ENCODE data around the gene HOMER3. TPM values are rescaled to one million over a fixed set of nuclear protein-coding genes. Genes with fewer than 3 reads are reported as not detected.
A peak's percentile ranks its signal among the peaks of the same experiment; 100 is the strongest.

Gene HOMER3
- total RNA-seq, 1 experiment from 2014 or later: 20.2 TPM

DNA sequence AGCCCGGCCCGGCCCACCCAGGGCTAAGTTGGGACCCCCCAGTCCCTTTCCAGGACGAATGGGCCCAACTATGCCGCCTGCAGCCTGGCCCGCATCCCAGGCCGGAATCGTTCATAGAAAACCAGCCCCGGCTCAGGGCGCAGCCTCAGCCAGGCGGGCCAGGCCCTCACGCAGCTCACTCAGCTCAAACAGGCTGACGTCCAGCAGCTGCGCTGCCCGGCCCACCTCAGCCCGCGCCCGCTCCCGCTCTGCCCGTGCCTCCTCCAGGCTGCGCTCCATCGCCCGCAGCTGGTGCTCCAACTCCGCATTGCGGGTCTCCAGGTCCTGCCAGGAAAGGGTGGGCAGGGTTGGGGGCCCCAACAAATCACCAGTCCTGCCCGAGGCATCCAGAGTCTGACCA, 11.7 kb downstream of the HOMER3 start:
- intact Hi-C loops (cut with micrococcal nuclease; ENCODE audit: unreplicated experiment): no loop called here
- H3K9me3 Mint-ChIP-seq (ENCODE audit: low read depth, unreplicated experiment): no peaks in the 10 kb centered on the region
- H3K36me3 Mint-ChIP-seq (ENCODE audit: insufficient read depth, unreplicated experiment): peaks cover 37% of the 10 kb centered on the region
- CTCF ChIA-PET: no interaction called here
- no peak overlapping the region for H3K27ac Mint-ChIP-seq (ENCODE audit: unreplicated experiment)
- H3K27me3 Mint-ChIP-seq (ENCODE audit: unreplicated experiment): no peaks in the 10 kb centered on the region
- DNase-seq: no peak
- H3K4me3 Mint-ChIP-seq (ENCODE audit: low read depth, unreplicated experiment): no peak overlapping the region
- TF ChIP-seq, protein P1, sequence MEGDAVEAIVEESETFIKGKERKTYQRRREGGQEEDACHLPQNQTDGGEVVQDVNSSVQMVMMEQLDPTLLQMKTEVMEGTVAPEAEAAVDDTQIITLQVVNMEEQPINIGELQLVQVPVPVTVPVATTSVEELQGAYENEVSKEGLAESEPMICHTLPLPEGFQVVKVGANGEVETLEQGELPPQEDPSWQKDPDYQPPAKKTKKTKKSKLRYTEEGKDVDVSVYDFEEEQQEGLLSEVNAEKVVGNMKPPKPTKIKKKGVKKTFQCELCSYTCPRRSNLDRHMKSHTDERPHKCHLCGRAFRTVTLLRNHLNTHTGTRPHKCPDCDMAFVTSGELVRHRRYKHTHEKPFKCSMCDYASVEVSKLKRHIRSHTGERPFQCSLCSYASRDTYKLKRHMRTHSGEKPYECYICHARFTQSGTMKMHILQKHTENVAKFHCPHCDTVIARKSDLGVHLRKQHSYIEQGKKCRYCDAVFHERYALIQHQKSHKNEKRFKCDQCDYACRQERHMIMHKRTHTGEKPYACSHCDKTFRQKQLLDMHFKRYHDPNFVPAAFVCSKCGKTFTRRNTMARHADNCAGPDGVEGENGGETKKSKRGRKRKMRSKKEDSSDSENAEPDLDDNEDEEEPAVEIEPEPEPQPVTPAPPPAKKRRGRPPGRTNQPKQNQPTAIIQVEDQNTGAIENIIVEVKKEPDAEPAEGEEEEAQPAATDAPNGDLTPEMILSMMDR (IDR thresholded peaks at IDR 0.05; ENCODE audit: unreplicated experiment): no peak
- BruUV-seq (replicated peaks): no TSS peak
- no peaks in the 10 kb centered on the region for H3K4me1 Mint-ChIP-seq (ENCODE audit: low read depth, unreplicated experiment)

DNA sequence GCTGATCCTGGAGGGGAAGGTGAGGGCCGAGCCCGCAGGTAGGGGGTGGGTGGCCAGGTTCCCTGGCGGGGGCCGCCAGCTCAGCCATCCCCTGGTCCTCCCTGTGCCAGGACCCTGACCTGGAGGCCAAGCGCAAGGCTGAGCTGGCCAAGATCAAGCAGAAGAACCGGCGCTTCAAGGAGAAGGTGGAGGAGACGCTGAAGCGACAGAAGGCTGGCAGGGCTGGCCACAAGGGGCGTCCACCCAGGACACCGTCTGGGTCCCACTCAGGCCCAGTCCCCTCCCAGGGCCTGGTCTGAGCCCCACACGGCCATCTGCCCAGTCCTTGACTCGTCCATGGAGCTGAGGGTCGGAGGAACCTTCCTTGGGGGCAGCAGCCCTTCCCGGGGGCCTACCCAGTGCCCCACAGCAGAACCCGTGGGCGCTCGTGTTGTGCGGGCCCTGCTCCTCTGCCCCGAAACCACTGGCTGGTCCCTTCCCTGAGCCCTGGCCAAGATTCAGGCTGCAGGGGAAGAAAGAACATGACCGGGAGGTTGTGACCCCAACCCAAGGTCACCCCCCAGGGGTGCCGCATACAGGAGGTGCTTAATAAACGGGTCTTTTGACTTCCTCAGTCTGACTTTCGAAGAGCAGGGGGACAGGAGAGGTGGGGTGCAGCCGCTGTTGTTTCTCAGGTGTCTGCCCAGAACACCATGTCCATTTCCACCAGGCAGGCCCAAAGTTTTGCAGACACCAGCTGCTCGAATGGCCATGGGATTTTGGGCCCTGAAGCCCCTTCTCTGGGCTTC, 12.8 kb downstream of the HOMER3 start:
- TF ChIP-seq, protein P1 (IDR thresholded peaks at IDR 0.05; ENCODE audit: unreplicated experiment): no peak
- Mint-ChIP-seq H3K27ac (ENCODE audit: unreplicated experiment) (no peak overlapping the region), H3K4me3 (ENCODE audit: low read depth, unreplicated experiment) (no peak overlapping the region), H3K36me3 (ENCODE audit: insufficient read depth, unreplicated experiment) (peaks cover 40% of the 10 kb centered on the region), H3K9me3 (ENCODE audit: low read depth, unreplicated experiment) (no peaks in the 10 kb centered on the region), H3K4me1 (ENCODE audit: low read depth, unreplicated experiment) (no peaks in the 10 kb centered on the region), H3K27me3 (ENCODE audit: unreplicated experiment) (no peaks in the 10 kb centered on the region)
- no peak for DNase-seq
- CTCF ChIA-PET: interaction anchor here (0.6 kb wide), 1 partner anchor 377 kb away, joined by 6 read pairs; no protein-coding TSS in a partner anchor
- TSS peak; percentile 13 for BruUV-seq (replicated peaks)
- intact Hi-C loops (cut with micrococcal nuclease; ENCODE audit: unreplicated experiment): no loop called here

DNA sequence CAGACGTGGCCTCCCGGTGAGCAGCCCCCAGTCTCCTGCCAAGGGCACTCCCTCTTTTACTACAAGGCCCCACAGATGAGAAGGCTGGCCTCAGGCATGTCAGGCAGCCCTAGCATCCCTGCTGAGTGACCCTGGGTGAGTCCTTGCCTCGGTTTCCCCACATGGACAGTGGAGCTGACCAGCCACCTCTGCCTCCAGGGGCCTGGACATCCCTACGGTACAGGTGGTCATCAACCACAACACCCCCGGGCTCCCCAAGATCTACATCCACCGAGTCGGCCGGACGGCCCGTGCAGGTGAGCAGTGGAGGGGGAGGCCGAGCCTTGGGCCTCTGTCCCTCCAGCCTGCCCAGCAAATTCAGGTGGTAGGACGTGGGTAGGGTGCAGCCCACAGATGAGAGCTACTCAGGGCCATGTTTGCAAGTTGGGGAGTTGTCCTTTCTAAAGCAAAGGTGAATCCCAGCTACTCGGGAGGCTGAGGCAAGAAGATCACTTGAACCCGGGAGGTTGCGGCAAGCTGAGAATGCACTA, 16.3 kb downstream of the HOMER3 start:
- Mint-ChIP-seq H3K27ac (ENCODE audit: unreplicated experiment) (peak overlapping the region; percentile 27), H3K4me1 (ENCODE audit: low read depth, unreplicated experiment) (no peaks in the 10 kb centered on the region), H3K36me3 (ENCODE audit: insufficient read depth, unreplicated experiment) (peaks cover 66% of the 10 kb centered on the region), H3K4me3 (ENCODE audit: low read depth, unreplicated experiment) (no peak overlapping the region), H3K27me3 (ENCODE audit: unreplicated experiment) (no peaks in the 10 kb centered on the region), H3K9me3 (ENCODE audit: low read depth, unreplicated experiment) (no peaks in the 10 kb centered on the region)
- TF ChIP-seq, protein P1 (IDR thresholded peaks at IDR 0.05; ENCODE audit: unreplicated experiment): no peak
- intact Hi-C loops (cut with micrococcal nuclease; ENCODE audit: unreplicated experiment): no loop called here
- no peak for DNase-seq
- CTCF ChIA-PET: no interaction called here
- BruUV-seq (replicated peaks): no TSS peak

DNA sequence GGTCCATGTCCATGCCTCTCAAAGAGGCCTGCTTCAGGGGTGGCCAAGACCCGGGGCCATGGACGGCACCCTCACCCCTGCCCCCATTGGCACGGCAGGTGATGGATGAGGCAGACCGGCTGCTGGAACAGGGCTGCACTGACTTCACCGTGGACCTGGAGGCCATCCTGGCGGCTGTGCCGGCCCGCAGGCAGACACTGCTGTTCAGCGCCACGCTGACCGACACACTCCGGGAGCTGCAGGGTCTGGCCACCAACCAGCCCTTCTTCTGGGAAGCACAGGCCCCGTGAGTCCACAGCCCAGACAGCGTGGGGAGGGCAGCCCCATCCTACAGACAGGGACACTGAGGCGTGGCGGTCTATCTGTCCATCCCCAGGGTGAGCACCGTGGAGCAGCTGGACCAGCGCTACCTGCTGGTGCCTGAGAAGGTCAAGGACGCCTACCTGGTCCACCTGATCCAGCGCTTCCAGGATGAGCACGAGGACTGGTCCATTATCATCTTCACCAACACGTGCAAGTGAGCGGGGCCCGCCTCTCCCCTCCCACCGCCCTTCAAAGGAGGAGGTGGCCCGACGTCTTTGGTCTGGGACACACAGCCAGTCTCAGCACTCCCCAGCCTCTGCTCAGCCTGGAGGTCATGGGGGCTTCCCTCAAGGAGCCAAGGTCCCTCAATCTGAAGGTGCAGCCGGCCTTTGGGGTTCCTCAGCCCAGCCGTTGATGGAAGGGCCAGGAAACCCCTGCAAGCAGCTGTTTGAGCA, 18.6 kb downstream of the HOMER3 start:
- intact Hi-C loops (cut with micrococcal nuclease; ENCODE audit: unreplicated experiment): no loop called here
- Mint-ChIP-seq H3K9me3 (ENCODE audit: low read depth, unreplicated experiment) (no peaks in the 10 kb centered on the region), H3K4me1 (ENCODE audit: low read depth, unreplicated experiment) (peaks cover 1% of the 10 kb centered on the region), H3K27ac (ENCODE audit: unreplicated experiment) (no peak overlapping the region), H3K4me3 (ENCODE audit: low read depth, unreplicated experiment) (no peak overlapping the region), H3K27me3 (ENCODE audit: unreplicated experiment) (no peaks in the 10 kb centered on the region), H3K36me3 (ENCODE audit: insufficient read depth, unreplicated experiment) (peaks cover 86% of the 10 kb centered on the region)
- no TSS peak for BruUV-seq (replicated peaks)
- CTCF ChIA-PET: no interaction called here
- DNase-seq: no peak
- TF ChIP-seq, protein P1 (IDR thresholded peaks at IDR 0.05; ENCODE audit: unreplicated experiment): no peak
